ENCODE data around the gene MAP2K1.
A peak's percentile ranks its signal among the peaks of the same experiment; 100 is the strongest.
"Not testable (repeated sequence)": the region's sequence is repeated elsewhere in the genome, so short reads cannot be mapped to it uniquely, and the experiment has no call there.

The MAP2K1 gene

GRCh38 chr15:66494262-66494661, 107.5 kb downstream of the MAP2K1 start:
- DNase-seq (ENCODE audit: low spot score) = no peak

GRCh38 chr15:66496951-66497501, 110.3 kb downstream of the MAP2K1 start:
- DNase-seq (ENCODE audit: low spot score) = no peak
- TF ChIP-seq, protein P1, sequence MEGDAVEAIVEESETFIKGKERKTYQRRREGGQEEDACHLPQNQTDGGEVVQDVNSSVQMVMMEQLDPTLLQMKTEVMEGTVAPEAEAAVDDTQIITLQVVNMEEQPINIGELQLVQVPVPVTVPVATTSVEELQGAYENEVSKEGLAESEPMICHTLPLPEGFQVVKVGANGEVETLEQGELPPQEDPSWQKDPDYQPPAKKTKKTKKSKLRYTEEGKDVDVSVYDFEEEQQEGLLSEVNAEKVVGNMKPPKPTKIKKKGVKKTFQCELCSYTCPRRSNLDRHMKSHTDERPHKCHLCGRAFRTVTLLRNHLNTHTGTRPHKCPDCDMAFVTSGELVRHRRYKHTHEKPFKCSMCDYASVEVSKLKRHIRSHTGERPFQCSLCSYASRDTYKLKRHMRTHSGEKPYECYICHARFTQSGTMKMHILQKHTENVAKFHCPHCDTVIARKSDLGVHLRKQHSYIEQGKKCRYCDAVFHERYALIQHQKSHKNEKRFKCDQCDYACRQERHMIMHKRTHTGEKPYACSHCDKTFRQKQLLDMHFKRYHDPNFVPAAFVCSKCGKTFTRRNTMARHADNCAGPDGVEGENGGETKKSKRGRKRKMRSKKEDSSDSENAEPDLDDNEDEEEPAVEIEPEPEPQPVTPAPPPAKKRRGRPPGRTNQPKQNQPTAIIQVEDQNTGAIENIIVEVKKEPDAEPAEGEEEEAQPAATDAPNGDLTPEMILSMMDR (IDR thresholded peaks at IDR 0.05; ENCODE audit: extremely low read depth, missing control alignments) = no peak

More at GRCh38 chr15:66494262-66494661, 107.5 kb downstream of the MAP2K1 start:
- TF ChIP-seq, protein P1 (IDR thresholded peaks at IDR 0.05; ENCODE audit: extremely low read depth, missing control alignments) = no peak

- peak; percentile 88 for DNase-seq (ENCODE audit: low spot score)
- TF ChIP-seq, protein P1 (IDR thresholded peaks at IDR 0.05; ENCODE audit: extremely low read depth, missing control alignments) = peak; percentile 95
Observed at GRCh38 chr15:66497502-66498455, 111.1 kb downstream of the MAP2K1 start, which contains the start of gene SNAPC5. Gene SNAPC5, minus strand, starts transcription at chr15:66497762. Its CDS starts 31 bp downstream, at chr15:66497731.

- no peak for DNase-seq (ENCODE audit: low spot score)
- TF ChIP-seq, protein P1 (IDR thresholded peaks at IDR 0.05; ENCODE audit: extremely low read depth, missing control alignments) = no peak
Observed at GRCh38 chr15:66498501-66499386, 112.0 kb downstream of the MAP2K1 start.

DNA sequence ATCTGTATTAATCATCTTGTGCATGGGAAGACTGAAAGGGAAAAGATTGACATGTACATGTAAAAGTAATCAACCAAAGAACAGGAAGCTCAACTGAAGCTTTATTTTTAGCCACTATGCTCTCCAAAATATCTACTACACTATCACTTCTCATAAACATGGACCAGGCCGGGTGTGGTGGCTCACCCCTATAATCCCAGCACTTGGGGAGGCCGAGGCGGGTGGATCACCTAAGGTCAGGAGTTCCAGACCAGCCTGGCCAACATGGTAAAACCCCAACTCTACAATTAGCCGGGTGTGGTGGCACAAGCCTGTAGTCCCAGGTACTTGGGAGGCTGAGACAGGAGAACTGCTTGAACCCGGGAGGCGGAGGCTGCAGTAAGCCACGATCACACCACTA, 113.6 kb downstream of the MAP2K1 start:
- not testable (repeated sequence) for DNase-seq (ENCODE audit: low spot score)

DNA sequence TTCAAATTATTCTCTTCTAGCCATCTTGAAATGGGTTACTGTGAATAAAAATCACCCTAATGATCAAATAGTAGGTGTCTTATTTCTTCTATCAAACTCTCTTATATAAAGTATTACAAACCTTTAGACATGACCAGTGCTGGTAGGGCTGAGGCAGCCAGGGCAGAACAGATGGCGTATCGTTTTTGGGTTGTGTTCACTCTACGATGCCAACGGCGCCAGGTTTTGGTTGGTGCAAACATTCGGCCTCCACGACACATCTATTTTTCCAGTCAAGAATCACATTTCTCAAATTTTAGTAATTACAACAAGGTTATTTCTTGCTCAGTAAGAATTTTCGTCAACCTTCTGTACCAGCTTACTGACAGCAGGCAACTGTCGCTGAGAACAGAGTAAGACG, 115.8 kb downstream of the MAP2K1 start:
- TF ChIP-seq, protein P1 (IDR thresholded peaks at IDR 0.05; ENCODE audit: extremely low read depth, missing control alignments) = no peak
- DNase-seq (ENCODE audit: low spot score) = no peak

- not testable (repeated sequence) for DNase-seq (ENCODE audit: low spot score)
Observed at GRCh38 chr15:66503041-66503648, 116.4 kb downstream of the MAP2K1 start.

Measured in GM20000 (cell line).